Nucleus accumbens (tissue), 56 donors: ENCODE measurements around the gene MTHFSD.
A peak's percentile ranks its signal among the peaks of the same experiment; 100 is the strongest.

Experiments
- DNase-seq, 56 donors: peaks; one replicate each; lab custom pipeline; 2025; lab: John Stamatoyannopoulos, UW

MTHFSD gene

GRCh38 chr16:86556576-86556975 lies 1.5 kb upstream of the MTHFSD start:
- DNase-seq = no peak

GRCh38 chr16:86555704-86556075 lies 655 bp upstream of the MTHFSD start:
- peak in 6 of 56 donors; percentile 8 to 44 (median 20) for DNase-seq

GRCh38 chr16:86554599-86554916 lies 477 bp downstream of the MTHFSD start:
- no peak for DNase-seq

- no peak for DNase-seq
Measured at GRCh38 chr16:86553356-86553755, 1.7 kb downstream of the MTHFSD start.

- no peak for DNase-seq
Measured at GRCh38 chr16:86550281-86550680, 4.8 kb downstream of the MTHFSD start.

GRCh38 chr16:86549893-86550190 lies 5.2 kb downstream of the MTHFSD start:
- DNase-seq = no peak

- DNase-seq = no peak
Measured at GRCh38 chr16:86549076-86549892, 5.8 kb downstream of the MTHFSD start.

GRCh38 chr16:86547286-86547685 lies 7.7 kb downstream of the MTHFSD start:
- DNase-seq = no peak

GRCh38 chr16:86546638-86547013 lies 8.4 kb downstream of the MTHFSD start:
- no peak for DNase-seq

GRCh38 chr16:86545954-86546637 lies 8.9 kb downstream of the MTHFSD start:
- DNase-seq = no peak

- no peak for DNase-seq
Measured at GRCh38 chr16:86545481-86545880, 9.6 kb downstream of the MTHFSD start.

GRCh38 chr16:86542756-86543750 lies 12.0 kb downstream of the MTHFSD start:
- no peak for DNase-seq

- no peak for DNase-seq
Measured at GRCh38 chr16:86541560-86541959, 13.5 kb downstream of the MTHFSD start.

GRCh38 chr16:86540894-86541293 lies 14.1 kb downstream of the MTHFSD start:
- DNase-seq = no peak

GRCh38 chr16:86538196-86538780 lies 16.7 kb downstream of the MTHFSD start:
- no peak for DNase-seq

- DNase-seq = peak in 3 of 56 donors; percentile 6 to 32 (median 10)
Measured at GRCh38 chr16:86537486-86537885, 17.5 kb downstream of the MTHFSD start.

GRCh38 chr16:86536621-86537020 lies 18.4 kb downstream of the MTHFSD start:
- DNase-seq = no peak

- peak in 49 of 56 donors; percentile 9 to 82 (median 50) for DNase-seq
Measured at GRCh38 chr16:86534779-86535615, 20.0 kb downstream of the MTHFSD start.

- peak in 14 of 56 donors; percentile 4 to 58 (median 26) for DNase-seq
Measured at GRCh38 chr16:86533767-86534351, 21.2 kb downstream of the MTHFSD start.
